Activated CD8-positive, alpha-beta memory T cell treated with anti-CD3 and anti-CD28 coated beads for 48 hours (primary cell): ENCODE measurements around the gene MSI1.

Source experiments
- DNase-seq, 3 experiments: peaks; one replicate each; pipeline ENCODE4 v3.0.0-alpha.2; 2020; ENCODE audit warnings: low read depth in 2 of 3, low spot score in 2 of 3

Gene MSI1

DNA sequence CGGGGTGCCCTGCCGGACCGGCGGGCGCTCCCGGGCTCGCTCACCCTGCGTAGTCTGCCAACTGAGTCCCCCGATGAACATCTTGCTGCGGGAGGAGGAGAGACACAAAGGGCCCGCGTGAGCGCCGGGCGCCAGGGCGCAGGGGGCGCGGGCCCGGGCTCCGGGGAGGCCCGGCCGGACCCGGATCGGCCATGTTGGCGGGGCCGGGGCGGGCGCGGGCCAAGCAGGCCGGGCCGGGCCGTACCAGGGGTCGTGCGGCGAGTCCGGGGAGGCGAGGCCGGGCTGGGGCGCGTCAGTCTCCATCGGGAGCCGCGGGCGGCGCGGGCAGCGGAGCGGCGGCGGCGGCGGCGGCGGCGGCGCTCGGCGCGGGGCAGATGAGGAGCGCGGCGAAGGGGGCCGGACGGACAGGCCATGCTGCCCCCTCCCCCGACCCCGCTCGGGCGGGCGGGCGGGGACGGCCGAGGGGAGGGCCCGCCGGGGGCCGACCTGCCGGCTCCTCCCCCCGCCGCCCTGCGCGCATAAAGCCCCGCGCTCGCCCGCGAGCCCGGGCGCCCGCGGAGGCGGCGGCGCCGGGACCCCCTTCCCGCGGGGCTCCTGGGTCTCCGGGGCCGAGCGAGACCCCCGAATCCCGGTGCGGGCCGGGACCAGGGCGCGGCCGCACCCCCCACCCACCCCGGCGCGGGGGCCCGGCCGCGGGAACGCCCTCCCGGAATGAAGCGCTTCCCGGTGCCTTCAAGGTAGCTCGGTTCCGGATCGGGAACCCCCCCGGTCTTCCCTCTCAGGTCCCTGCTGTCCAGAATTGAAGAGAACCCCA is at the start of gene MSI1:
Gene MSI1, minus strand, starts transcription at position 376 of the 814 bp plus-strand sequence. Its CDS starts 73 bp downstream, at position 303.
- DNase-seq: no peak

DNA sequence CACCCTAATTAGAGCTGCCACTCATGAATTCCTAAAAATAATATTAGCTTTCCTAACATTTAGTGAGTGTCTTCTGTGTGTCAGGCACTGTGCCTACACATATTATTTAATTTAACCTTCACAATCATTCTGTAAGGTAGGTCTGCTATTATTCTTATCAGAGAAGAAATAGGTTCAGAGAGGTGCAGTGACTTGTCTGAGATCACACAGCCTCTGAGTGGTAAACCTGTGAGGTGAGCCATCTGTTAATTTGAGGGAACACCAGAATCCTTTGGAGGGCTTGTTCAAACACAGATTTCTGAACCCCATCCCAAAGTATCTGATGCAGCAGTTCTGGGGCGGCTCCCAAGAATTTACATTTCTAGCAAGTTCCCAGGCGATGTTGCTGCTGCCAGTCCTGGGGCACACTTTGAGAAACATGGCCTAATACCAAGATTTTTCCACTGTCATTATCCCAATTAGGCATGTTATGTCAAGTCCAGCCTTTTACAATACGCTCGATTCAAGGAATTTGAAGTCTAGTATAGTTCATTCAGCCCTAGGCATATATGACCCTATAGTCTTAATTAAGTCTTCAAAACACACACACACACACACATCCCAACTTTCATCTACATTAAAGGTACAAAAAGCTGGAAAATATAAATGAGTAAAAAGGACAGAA is 49.1 kb upstream of the MSI1 start:
- no peak for DNase-seq

DNA sequence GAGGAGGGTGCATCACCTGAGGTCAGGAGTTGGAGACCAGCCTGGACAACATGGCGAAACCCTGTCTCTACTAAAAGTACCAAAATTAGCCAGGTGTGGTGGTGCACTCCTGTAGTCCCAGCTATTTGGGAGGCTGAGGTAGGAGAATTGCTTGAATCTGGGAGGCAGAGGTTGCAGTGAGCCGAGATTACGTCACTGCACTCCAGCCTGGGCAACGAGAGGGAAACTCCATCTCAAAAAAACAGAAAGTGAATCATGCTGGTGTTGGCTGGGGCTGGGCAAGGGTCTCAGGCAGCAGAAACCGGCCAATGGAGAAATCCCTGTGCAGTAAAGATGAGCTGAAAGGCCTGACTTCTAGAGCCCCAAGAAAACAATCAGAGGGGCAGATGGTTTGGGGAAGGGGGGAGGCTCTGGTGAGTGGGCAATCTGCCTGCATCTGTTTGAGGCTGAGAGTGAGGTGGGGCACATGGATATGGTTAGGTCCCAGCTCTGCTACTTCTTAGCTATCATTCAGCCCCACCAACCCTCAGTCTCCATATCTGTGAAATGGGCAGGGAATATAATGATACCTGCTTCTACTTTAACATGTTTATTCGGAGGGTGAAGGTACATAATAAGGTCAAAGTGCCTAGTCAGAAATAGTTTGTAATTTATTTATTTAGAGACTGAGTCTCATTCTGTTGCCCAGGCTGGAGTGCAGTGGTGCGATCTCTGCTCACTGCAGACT is 47.7 kb upstream of the MSI1 start:
- DNase-seq: no peak

DNA sequence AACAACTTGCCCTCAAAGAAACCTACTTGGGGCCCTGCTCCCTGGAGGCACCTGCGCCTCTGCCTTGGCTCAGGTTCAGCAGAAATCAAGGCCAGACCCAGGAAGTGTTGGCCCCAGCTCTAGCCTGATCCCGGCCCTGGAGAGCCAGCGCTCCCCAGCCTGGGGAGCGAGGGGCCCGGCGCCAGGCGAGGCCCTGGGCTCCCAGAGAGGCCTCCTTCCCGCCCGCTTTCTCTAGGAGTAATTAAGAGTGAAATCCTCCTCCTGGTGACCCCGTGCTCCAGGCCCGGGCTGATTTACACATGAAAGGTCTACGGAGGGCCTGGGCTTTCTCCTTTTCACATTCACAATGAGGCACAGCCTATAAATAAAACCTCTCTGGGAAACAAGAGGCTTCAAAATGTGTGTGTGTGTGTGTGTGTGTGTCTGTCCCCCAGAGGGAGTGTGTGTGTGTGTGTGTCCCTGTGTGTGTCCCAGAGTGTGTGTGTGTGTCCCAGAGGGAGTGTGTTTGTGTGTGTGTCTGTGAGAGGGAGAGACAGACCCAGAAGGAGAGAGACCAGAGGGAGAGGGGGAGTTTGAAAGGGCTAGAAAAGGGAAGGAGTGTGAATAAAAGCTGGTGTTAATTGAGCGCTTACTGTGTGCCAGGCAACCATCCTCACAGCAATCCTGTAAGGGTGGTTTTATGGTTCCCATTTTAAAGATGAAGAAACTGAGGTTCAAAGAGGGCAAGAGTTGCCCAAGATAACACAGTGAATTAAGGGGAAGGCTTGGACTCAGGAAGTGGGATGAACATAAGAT is 45.1 kb upstream of the MSI1 start:
- DNase-seq: no peak

DNA sequence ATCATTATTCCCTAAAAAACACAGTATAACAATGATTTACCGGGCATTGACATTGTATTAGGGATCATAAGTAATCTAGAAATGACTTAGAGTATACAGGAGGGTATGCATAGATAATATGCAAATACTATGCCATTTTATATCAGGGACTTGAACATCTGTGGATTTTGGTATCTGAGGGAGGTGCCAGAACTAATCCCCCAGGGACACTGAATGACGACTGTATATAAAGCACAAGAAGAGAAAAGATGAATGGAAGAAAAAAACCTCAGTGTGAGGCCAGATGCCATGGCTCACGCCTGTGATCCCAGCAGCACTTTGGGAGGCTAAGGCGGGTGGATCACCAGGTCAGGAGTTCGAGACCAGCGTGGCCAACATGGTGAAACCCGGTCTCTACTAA is 43.5 kb upstream of the MSI1 start:
- DNase-seq: no peak

DNA sequence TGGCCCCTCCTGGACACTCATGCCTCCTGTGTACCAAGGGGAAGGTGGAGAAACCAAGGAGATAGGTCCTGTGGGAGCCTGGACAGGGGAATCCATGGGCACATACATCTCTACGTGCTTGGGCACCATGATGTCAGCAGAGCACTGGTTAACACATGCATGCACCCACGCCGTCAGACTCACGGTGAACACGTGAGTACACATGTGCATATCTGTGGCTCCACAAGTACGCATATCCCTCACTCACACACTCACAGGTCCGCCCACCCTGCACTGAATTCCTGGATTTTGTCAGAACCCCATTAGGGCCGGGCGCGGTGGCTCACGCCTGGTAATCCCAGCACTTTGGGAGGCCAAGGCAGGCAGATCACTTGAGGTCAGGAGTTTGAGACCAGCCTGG is 39.8 kb upstream of the MSI1 start:
- DNase-seq: no peak

DNA sequence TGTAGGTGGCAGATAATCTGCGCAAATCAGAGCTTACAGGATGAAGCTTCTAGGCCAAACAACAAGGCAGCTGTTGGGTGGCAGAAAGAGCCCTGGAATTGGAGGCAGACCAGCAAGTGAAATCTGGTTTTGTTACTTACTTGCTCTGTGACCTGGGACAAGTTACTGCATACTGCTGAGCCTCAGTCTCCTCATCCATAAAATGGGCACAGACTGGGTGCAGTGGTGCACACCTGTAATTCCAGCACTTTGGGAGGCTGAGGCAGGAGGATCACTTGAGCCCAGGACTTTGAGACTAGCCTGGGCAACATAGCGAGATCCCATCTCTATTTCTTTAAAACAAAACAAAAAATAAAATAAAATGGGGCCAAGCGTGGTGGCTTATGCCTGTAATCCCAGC is 37.6 kb upstream of the MSI1 start:
- no peak for DNase-seq

DNA sequence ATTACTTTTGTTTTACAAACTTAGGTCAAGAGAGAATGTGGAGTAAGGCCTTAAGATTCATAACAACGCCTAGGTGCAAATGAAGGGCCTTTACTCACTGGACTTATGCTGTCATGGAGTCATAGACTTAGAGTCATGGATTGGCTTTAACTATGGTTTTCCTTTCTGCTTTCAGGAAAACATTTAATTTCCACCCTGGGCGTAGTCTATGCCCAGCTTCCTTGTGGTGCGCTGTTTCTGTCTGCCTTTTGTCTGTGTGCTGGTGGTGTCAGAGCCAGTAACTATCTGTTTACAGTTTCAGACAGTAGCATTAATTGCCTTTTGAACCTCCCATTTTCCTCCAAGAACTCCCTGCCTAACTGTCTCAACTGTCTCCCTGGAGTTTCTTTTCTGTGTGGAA is 37.1 kb upstream of the MSI1 start:
- DNase-seq: no peak

DNA sequence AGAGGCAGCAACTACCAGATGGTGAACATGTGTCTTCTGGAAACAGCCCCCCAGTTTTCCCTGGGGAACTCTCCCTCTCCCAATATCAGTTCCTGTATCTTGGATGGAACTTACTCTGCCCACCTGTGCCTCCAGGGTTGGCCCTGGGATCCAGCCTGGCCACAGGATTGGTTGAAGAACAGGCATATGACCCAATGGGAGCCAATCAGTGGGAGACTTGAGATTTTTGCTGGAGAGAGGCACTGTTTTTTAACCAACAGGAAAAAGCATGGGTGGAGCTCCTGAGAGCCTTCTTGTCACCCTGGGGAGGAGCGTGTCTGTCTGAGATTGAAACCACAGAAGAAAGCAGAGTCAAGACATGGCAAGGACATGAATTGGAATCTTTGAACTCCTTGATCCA is 35.3 kb upstream of the MSI1 start:
- no peak for DNase-seq

DNA sequence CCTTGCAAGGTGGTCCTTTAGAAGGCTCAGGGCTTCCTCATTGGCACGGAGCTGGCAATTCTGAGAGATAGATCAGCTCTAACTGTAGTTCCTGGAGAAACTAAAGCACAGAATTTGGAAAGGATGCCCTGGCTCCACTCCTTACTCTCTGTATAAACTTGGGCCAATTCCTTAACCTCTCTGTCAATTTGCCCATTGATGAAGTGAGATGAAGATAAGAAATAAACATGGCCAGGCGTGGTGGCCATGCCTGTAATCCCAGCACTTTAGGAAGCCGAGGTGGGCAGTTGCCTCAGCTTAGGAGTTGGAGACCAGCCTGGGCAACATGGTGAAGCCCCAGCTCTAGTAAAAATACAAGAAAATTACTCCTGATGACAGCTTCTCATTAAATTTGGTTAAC is 34.9 kb upstream of the MSI1 start:
- no peak for DNase-seq

DNA sequence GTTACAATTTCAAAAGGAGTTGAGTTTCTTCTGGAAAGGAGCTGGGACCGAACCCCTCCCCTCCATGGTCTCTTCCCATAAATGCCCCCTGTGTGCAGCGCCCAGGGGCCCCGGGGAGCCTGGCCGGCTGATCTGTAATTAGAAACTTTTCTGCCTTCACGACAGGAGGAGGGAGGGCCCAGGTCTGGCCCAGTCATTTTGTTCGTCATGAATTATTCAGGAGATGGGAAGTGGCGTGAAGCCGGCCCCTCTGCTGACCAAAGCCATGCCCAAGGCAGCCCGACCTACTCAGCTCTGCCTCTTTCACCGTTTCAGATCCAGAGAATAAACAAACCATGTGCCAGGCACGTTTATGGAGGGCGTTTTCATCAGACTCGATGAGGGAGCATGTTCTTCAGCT is 33.3 kb upstream of the MSI1 start:
- no peak for DNase-seq

DNA sequence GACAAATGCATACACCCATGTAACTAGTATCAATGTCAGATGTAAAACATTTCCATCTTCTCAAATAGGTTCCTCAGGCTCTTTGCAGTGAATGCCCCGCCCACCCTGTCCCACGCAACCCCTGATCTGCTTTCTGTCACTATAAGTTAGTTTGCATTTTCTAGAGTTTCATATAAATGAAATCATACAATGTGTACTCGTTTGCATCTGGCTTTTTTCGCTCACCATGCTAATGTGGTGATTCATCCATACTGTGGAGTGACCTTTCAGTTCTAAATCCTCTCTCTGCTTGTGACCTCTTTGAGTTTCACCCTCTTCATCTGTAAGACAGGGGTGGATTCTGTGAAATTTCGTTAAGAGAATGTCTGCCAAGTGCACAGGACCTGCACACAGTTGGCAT is 30.6 kb upstream of the MSI1 start:
- no peak for DNase-seq

DNA sequence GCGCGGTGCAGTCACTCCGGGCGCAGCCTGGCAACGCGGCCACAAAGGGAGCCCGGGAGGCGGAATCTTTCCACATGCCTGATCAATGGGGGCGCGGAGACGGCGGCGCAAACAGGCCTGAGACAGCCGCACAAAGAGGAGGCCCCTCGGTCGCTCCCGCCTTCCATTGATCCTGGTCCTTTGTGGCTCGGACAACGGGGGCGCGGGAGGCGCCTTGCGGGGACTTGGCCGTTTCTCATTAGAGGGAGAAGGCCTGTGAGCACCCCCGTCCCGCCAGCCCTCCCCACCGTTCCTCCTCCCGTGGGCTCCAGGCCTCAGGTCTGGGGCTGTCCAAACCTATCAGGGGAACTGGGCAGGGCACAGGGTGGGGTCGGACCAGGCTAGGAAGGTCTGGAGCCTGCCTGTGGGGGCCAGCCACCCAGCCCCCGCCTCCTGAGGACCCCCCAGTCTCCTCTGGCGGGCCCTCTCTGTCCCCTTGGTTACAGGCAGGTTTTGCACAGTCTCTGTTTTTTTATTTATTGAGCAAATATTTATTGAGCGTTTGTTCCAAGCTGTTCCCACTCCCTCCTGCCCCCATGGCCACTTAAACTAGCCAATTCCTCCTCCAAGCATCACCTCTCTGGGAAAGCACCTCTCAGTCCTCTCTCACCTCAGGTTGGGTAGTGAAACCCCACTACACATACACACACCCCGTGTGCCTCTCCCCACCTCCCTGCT is 29.0 kb upstream of the MSI1 start:
- DNase-seq: no peak

DNA sequence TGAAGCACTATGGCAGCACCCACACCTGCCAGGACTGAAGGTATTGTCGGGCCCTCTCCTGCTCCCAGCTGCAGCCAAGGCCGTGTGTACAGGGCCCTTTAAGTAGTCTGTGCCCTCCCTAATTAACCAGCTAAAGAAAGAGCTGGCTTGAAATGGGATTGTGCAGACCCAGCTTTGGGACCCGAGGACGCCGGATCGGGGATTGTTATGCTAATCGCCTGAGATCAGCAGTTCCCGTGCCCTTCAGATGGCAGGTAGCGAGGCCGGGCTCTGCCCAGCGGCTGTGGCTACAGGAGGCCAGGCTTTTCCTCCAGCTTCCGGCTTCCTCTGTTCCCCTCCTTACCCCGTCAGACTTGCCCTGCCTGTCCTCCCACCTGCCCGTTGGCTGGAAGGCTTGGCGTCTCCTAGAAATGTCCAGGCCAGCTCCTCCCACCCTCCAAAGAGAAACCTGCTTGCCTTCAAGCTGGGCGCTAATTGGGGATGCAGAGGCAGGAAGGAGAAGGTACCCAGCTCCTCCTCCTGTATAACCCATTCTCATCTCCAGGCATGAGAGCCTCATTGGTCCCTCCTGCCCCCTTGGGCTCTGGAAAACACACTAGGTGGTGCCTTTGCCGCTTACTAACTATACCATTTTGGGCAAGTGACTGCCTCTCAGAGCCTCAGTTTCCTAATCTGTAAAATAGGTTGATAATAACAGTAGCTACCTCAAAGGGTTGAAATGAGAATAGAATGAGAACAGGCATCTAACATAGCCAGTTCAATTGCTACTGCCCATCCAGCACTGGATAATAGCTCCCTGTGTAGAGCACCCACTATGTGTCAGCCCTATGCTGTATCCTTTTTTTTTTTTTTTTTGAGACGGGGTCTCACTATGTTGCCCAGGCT is 25.8 kb upstream of the MSI1 start:
- no peak for DNase-seq

DNA sequence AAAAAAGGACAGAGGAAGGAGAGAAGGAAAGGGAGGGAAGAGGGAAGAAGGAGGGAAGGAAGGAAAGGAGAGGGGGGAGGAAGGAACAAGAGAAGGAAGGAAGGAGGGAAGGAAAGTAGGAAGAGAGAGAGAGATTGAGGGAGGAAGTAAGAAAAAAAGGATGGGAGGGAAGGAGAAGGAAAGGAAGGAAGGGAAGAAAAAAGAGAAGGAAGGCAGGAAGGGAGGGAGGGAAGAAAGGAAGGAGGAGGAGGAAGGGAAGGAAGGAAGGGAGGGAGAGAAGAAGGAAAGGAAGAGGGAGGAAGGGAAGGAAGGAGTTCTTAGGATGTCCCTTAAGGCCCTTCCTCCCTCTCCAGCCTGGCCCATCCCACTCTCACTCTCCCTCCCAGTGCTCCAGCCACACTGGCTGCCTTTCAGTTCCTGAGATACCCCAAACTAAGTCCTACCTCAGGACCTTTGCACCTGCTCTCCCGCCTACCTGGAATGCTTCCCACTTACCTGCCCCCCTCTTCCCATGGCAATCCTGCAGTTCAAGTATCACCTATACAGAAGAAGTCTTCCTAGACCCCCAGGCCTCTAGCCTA is 21.7 kb upstream of the MSI1 start:
- DNase-seq: no peak

DNA sequence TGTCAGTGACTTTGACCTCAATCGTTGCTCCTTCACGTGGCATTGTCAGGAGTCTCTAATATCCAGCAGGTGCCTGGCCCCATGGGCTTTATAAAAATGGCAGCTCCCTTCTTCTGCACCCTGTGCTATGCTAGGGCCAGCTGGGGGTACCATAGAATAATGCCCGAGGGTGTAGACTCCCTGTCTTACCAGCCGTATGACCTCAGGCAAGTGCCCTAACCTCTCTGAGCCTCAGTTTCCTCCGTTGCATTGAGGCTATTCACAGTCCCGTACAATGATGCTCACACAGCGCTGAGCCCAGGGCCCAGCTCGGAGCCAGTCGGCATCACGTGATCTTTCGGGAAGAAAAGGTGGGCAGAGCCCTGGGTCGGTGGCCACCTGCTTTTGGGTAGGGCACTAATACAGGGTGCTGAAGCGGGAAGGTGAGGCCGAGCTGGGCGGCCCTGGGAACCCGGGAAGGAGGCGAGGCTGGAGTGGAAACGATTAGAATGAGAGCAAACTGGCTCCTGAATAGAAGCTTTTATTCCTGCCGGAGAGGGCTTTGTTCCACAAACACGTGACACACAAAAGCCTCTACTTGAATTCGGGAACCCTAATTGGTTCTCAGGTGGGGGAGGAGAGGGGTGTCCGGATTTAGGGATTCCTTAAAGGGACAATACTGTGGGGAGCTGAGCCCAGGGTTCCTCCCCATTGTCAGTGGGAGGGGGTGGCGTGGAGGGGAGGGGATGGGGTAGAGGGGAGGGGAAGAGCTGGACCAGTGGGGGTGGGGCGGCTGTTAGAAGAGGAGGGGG is 19.9 kb upstream of the MSI1 start:
- DNase-seq: no peak

DNA sequence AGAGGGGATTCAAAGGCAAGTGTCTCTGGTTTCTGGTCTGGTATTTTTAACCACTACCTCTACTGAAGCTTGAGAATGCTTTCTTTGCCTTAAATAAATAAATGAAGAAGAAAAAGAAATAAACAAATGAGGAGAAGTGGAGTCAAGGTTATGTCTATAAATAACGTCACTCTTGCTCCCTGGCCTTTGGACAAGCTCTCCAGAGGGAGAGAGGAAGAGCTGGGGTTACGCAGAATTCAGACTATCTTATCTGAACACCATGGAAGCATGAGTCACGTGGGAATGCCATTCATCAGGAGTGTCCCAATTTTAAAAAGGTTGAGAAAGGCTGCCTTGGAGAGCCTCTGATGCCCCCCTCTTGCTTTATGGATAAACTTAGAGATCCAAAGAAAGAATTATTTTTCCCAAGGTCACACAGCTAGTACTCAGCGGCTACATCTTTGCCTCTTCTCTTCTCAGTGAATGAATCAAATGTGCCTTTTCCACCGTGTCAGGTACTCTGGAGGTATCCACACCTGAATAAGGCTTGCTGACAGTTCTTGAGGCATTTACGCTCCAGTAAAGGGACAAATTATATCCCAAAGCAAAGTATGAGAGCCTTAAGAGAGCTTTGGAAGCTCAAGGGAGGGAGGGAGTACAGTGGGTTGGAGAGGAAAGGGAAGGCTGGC is 12.9 kb upstream of the MSI1 start:
- no peak for DNase-seq

DNA sequence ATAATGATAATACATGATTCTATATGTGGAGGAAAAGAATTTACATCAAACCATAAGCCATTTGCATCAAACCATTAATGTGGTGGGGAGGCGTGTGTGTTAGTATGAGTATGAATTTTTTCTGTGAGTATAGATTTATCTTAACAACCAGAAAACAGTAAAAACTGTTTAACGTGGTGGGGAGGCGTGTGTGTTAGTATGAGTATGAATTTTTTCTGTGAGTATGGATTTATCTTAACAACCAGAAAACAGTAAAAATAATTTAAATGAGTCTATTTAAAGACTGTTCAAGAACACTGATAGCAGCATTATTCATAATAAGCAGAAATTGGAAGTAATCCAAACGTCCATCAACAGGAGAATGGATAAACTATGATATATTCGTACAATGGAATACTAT is 9.1 kb upstream of the MSI1 start:
- DNase-seq: no peak
